Type B pancreatic cell (in vitro differentiated cells): ENCODE measurements around the gene NELL1. TPM values are rescaled to one million over a fixed set of nuclear protein-coding genes. Genes with fewer than 3 reads are reported as not detected.

Experiments
- DNase-seq: peaks from one replicate; pipeline ENCODE4 v3.0.0; 2021; ENCODE audit warnings: mixed read lengths; ENCODE audit not compliant: unreplicated experiment; ENCODE audit errors: extremely low spot score
- H3K27ac Mint-ChIP-seq: 2 replicates; pipeline ENCODE4 v1.8.0; 2021; ENCODE audit warnings: mild to moderate bottlenecking, mixed read lengths
- H3K27me3 Mint-ChIP-seq: 2 replicates; pipeline ENCODE4 v1.8.0; 2021; ENCODE audit warnings: mixed read lengths
- H3K36me3 Mint-ChIP-seq: 2 replicates; pipeline ENCODE4 v1.8.0; 2021; ENCODE audit warnings: mixed read lengths
- H3K4me1 Mint-ChIP-seq: one replicate; pipeline ENCODE4 v1.8.0; 2021; ENCODE audit warnings: mixed read lengths; ENCODE audit not compliant: unreplicated experiment
- H3K4me3 Mint-ChIP-seq: 2 replicates; pipeline ENCODE4 v1.8.0; 2021; ENCODE audit warnings: mild to moderate bottlenecking, mixed read lengths
- H3K9me3 Mint-ChIP-seq: 2 replicates; pipeline ENCODE4 v1.8.0; 2021; ENCODE audit warnings: mixed read lengths
- CTCF ChIP-seq: fragments of 200-600 bp; sonication (generic); conservative IDR thresholded peaks from 2 replicates; pipeline ENCODE4 v1.5.0; 2021; ENCODE audit warnings: antibody characterized with exemption, mild to moderate bottlenecking
- total RNA-seq: library from RNA; stranded (reverse); gene quantifications from 2 replicates; pipeline ENCODE4 v1.2.1, GENCODE V29; 2021; ENCODE audit warnings: low replicate concordance

The NELL1 gene
- total RNA-seq, 1 donor from 2014 or later = 16.9 TPM

DNA sequence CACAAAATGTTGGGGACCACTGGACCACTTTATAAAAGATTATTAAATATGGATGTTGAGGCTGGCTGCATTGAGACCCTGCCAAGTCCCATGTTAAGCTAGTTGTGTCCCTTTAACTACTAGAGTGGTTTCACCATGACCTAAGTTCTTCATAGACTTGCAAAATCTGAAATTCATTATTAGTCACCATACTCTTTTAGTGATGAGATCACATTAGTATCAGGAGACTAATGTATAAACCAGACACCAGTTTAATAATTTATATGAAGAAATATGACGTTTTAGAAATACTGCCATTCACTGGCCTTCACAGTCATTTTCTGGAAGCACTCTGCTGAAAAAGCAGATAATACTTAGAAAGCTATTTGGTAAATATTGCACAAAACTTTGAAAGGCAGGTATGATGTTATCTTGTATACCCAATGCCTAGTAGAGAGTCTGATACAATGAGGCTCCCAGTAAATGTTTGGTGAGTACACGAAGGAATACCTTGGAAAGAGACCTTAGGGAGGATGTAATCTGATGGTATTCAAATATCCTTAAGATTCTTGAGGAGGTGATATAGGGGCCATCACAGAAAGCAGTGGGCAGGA lies 795.3 kb downstream of the NELL1 start:
- Mint-ChIP-seq H3K27me3 (no peaks in the 10 kb centered on the region), H3K4me1 (no peaks in the 10 kb centered on the region), H3K4me3 (no peak overlapping the region), H3K36me3 (no peaks in the 10 kb centered on the region), H3K27ac (no peak overlapping the region), H3K9me3 (no peaks in the 10 kb centered on the region)
- no peak for TF ChIP-seq CTCF
- no peak for DNase-seq

DNA sequence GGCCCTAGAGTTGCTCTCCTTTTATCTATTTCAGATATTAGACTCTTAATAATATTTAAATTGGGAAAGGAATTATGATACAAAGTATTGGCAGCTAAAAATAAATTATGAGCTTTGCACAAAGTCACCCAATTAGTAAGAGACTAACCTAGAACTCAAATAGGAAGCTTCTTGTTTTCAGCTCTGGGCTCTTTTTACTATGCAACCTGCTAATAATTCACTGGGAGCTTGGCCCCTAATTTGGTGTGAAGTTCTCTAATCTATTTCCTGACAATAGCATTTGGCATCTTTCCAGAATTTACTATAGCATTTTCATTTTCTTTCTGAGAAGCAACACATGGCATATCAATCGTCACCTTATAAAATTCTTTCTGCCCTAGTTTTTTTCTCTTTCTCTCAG lies 795.8 kb downstream of the NELL1 start:
- no peaks in the 10 kb centered on the region for H3K4me1 Mint-ChIP-seq
- no peaks in the 10 kb centered on the region for H3K36me3 Mint-ChIP-seq
- no peak overlapping the region for H3K27ac Mint-ChIP-seq

DNA sequence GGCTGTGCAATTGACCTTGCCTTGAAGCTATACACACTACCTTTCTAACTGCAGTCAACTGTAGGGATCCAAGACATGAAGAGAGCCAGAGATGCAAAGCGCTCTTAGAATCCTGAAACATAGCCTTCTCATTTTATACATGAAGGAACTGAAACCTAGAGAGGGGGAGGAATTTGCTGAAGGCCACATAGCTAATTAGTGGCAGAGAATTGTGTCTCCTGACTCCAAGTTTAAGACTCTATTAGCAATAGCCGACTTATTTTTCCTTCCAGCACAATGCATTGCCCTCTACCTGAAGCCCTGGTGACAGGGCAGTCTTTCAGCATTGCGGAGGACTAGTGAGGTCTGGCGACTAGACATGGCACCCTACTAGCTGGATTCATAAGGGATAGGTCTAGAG lies 796.5 kb downstream of the NELL1 start:
- no peak for DNase-seq
- TF ChIP-seq CTCF = no peak
- H3K4me1 Mint-ChIP-seq = no peaks in the 10 kb centered on the region
- no peaks in the 10 kb centered on the region for H3K9me3 Mint-ChIP-seq
- no peak overlapping the region for H3K4me3 Mint-ChIP-seq
- H3K27me3 Mint-ChIP-seq = no peaks in the 10 kb centered on the region
- no peak overlapping the region for H3K27ac Mint-ChIP-seq
- H3K36me3 Mint-ChIP-seq = no peaks in the 10 kb centered on the region

More for the DNA sequence above, 795.8 kb downstream of the NELL1 start:
- no peak for DNase-seq
- Mint-ChIP-seq H3K4me3 (no peak overlapping the region), H3K27me3 (no peaks in the 10 kb centered on the region), H3K9me3 (no peaks in the 10 kb centered on the region)
- no peak for TF ChIP-seq CTCF

DNA sequence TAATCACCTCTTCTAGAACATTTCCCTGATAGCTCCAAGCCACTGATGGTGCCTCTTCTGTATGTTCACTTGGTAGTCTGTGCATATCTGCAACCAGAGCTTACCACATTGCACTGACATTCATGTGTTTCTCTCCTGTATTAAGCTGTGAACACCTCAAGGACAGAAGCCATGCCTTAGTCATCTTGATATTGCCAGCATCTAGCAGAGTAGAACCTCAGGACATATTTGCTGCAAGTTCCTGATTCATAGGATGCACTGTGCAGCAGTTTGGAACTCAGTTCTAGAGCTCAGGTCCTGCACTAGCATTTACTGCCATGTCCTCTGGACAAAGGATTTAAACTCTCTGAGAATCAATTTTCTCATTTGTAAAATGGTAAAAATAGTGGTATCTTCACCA lies 801.1 kb downstream of the NELL1 start:
- Mint-ChIP-seq H3K27ac (no peak overlapping the region), H3K9me3 (no peaks in the 10 kb centered on the region), H3K4me3 (no peak overlapping the region), H3K27me3 (peaks cover 3% of the 10 kb centered on the region), H3K36me3 (no peaks in the 10 kb centered on the region), H3K4me1 (peaks cover 9% of the 10 kb centered on the region)
- no peak for DNase-seq
- no peak for TF ChIP-seq CTCF

- Mint-ChIP-seq H3K27ac (no peak overlapping the region), H3K4me1 (peaks cover 9% of the 10 kb centered on the region), H3K27me3 (peaks cover 6% of the 10 kb centered on the region), H3K36me3 (no peaks in the 10 kb centered on the region), H3K4me3 (no peak overlapping the region), H3K9me3 (no peaks in the 10 kb centered on the region)
- DNase-seq = no peak
- no peak for TF ChIP-seq CTCF
These were observed 802.9 kb downstream of the NELL1 start for GRCh38 chr11:21472261-21472660.

DNA sequence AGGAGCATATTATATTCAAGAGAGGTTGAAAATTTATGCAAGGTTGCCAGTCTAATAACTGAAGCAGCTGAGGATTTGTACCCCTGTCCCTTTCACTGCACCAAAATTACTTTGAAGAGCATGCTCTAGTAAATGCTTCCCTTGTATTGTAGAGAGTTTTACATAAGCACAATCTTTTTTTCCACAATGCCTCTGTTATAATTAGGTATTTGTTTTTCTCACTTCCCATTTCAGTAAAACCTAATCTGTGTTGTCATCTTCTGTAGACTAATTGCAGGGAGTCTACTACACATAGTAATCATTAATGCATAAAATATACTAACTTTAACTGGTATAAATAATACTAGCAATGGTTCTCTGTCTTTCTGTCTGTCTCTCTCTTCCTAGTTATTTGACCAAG lies 805.1 kb downstream of the NELL1 start:
- DNase-seq = no peak
- no peaks in the 10 kb centered on the region for H3K9me3 Mint-ChIP-seq
- TF ChIP-seq CTCF = no peak
- H3K27ac Mint-ChIP-seq = no peak overlapping the region
- peaks cover 6% of the 10 kb centered on the region for H3K27me3 Mint-ChIP-seq
- H3K4me3 Mint-ChIP-seq = no peak overlapping the region
- peaks cover 9% of the 10 kb centered on the region for H3K4me1 Mint-ChIP-seq
- H3K36me3 Mint-ChIP-seq = no peaks in the 10 kb centered on the region
